NCI-H1436 (cell line): ENCODE measurements around the gene TPPP.

Experiments used
- DNase-seq: peaks from one replicate; lab custom pipeline; 2025; lab: John Stamatoyannopoulos, UW

The TPPP gene

GRCh38 chr5:624951-625230, 68.3 kb downstream of the TPPP start:
- no peak for DNase-seq

- DNase-seq: no peak
Observed at GRCh38 chr5:624118-624950, 68.8 kb downstream of the TPPP start.

GRCh38 chr5:623531-623930, 69.6 kb downstream of the TPPP start:
- DNase-seq: no peak

GRCh38 chr5:622946-623522, 70.1 kb downstream of the TPPP start:
- no peak for DNase-seq

- DNase-seq: no peak
Observed at GRCh38 chr5:622359-622758, 70.8 kb downstream of the TPPP start.

GRCh38 chr5:621341-621761, 71.8 kb downstream of the TPPP start:
- DNase-seq: no peak

GRCh38 chr5:620586-621180, 72.5 kb downstream of the TPPP start:
- DNase-seq: no peak

- no peak for DNase-seq
Observed at GRCh38 chr5:620152-620551, 73.0 kb downstream of the TPPP start.

- DNase-seq: no peak
Observed at GRCh38 chr5:619444-619843, 73.7 kb downstream of the TPPP start.

GRCh38 chr5:618450-618849, 74.7 kb downstream of the TPPP start:
- no peak for DNase-seq

GRCh38 chr5:617896-618295, 75.3 kb downstream of the TPPP start:
- DNase-seq: no peak

GRCh38 chr5:616484-617039, 76.6 kb downstream of the TPPP start:
- no peak for DNase-seq

- no peak for DNase-seq
Observed at GRCh38 chr5:612498-613424, 80.4 kb downstream of the TPPP start.

- DNase-seq: peak; percentile 78
Observed at GRCh38 chr5:611731-612486, 81.2 kb downstream of the TPPP start, which contains the start of gene CEP72. Gene CEP72 (plus strand): TSS chr5:612340. CDS start chr5:612362, 22 bp downstream.

- no peak for DNase-seq
Observed at GRCh38 chr5:610744-611730, 82.1 kb downstream of the TPPP start.

- no peak for DNase-seq
Observed at GRCh38 chr5:610011-610743, 83.0 kb downstream of the TPPP start.
